CD4-positive, alpha-beta T cell treated with Interleukin-17A for 1 hour (primary cell): Measurements from ENCODE around the gene CXXC5.

Source experiments
- DNase-seq: peaks from one replicate; pipeline ENCODE4 v3.0.0-alpha.2; 2020

Gene CXXC5

GRCh38 chr5:139651853-139652787 is 4.0 kb downstream of the CXXC5 start:
- DNase-seq: peak; percentile 79

- peak; percentile 33 for DNase-seq
These were observed 4.7 kb downstream of the CXXC5 start for GRCh38 chr5:139652788-139653241.

GRCh38 chr5:139653616-139654015 is 5.5 kb downstream of the CXXC5 start:
- no peak for DNase-seq

- no peak for DNase-seq
These were observed 6.3 kb downstream of the CXXC5 start for GRCh38 chr5:139654464-139654863.

- DNase-seq: no peak
These were observed 6.8 kb downstream of the CXXC5 start for GRCh38 chr5:139654871-139655491.

- no peak for DNase-seq
These were observed 7.7 kb downstream of the CXXC5 start for GRCh38 chr5:139655727-139656271.

GRCh38 chr5:139657363-139658321 is 9.5 kb downstream of the CXXC5 start:
- no peak for DNase-seq

- no peak for DNase-seq
These were observed 10.4 kb downstream of the CXXC5 start for GRCh38 chr5:139658501-139658927.

GRCh38 chr5:139658928-139659667 is 10.9 kb downstream of the CXXC5 start:
- no peak for DNase-seq

- DNase-seq: no peak
These were observed 11.5 kb downstream of the CXXC5 start for GRCh38 chr5:139659695-139660101.

GRCh38 chr5:139660105-139660922 is 12.2 kb downstream of the CXXC5 start:
- DNase-seq: no peak

GRCh38 chr5:139660923-139661814 is 13.0 kb downstream of the CXXC5 start:
- no peak for DNase-seq

- no peak for DNase-seq
These were observed 14.5 kb downstream of the CXXC5 start for GRCh38 chr5:139662617-139663016.

- DNase-seq: no peak
These were observed 15.3 kb downstream of the CXXC5 start for GRCh38 chr5:139663207-139664085.

GRCh38 chr5:139664086-139664693 is 16.0 kb downstream of the CXXC5 start:
- DNase-seq: peak; percentile 18

- no peak for DNase-seq
These were observed 16.7 kb downstream of the CXXC5 start for GRCh38 chr5:139664727-139665351.

- DNase-seq: no peak
These were observed 17.5 kb downstream of the CXXC5 start for GRCh38 chr5:139665626-139666025.

GRCh38 chr5:139666551-139666950 is 18.4 kb downstream of the CXXC5 start:
- no peak for DNase-seq
